ENCODE results near the gene CEP112. TPM values are rescaled to one million over a fixed set of nuclear protein-coding genes. Genes with fewer than 3 reads are reported as not detected.

Gene CEP112
- total RNA-seq, 1 donor from 2014 or later = 13.9 TPM

- Mint-ChIP-seq H3K27ac (ENCODE audit: unreplicated experiment) (no peak overlapping the region), H3K36me3 (ENCODE audit: low read depth, unreplicated experiment) (peaks cover 3% of the 10 kb centered on the region), H3K27me3 (ENCODE audit: low read depth, unreplicated experiment) (no peaks in the 10 kb centered on the region), H3K4me1 (ENCODE audit: low read depth, unreplicated experiment) (no peaks in the 10 kb centered on the region), H3K9me3 (ENCODE audit: unreplicated experiment) (peaks cover 4% of the 10 kb centered on the region), H3K4me3 (ENCODE audit: unreplicated experiment) (no peak overlapping the region)
- Histone ChIP-seq H2AFZ (ENCODE audit: low read depth, low read length) (no peak overlapping the region), H3K79me2 (ENCODE audit: insufficient read depth, low read length) (no peaks in the 10 kb centered on the region), H3K4me2 (ENCODE audit: low read length) (no peak overlapping the region), H3K36me3 (ENCODE audit: insufficient read depth, low read length) (no peaks in the 10 kb centered on the region), H3K9ac (ENCODE audit: low read length) (no peak overlapping the region), H3K27me3 (ENCODE audit: insufficient read depth, low read length) (no peaks in the 10 kb centered on the region), H3K9me3 (ENCODE audit: insufficient read depth, low read depth, low read length) (no peaks in the 10 kb centered on the region), H3K27ac (ENCODE audit: low read depth, low read length) (no peak overlapping the region), H3K4me1 (ENCODE audit: insufficient read depth, low read length) (no peaks in the 10 kb centered on the region), H3K4me3 (ENCODE audit: insufficient read depth, low read depth, low read length) (no peak overlapping the region), H4K20me1 (ENCODE audit: insufficient read depth, low read length) (no peaks in the 10 kb centered on the region)
- no peak for DNase-seq (ENCODE audit: low read depth)
- FAIRE-seq = no peak
- TF ChIP-seq CTCF (IDR thresholded peaks at IDR 0.05; ENCODE audit: insufficient read depth, low read depth, low read length) = no peak
These were observed 183.3 kb downstream of the CEP112 start for GRCh38 chr17:66008680-66009079.

DNA sequence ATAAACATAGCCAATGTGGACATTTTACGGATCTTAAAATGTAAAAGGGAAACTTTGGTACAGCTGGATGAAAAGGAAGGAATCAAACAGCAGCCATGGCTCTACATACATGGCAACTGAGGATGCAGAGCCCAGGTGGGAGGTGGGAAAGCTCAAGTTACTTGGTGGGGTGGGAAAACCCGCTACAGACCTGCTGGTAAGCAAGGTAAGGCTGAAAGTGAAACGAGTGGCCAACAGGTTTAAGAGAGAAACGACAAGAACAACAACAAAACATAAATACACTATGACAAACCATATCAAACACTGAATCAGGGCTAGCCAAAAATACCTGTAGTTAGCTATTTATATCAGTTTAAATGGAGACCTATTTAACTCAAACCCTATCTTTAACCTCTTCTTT is 185.3 kb downstream of the CEP112 start:
- no peak for DNase-seq (ENCODE audit: low read depth)
- Histone ChIP-seq H3K4me1 (ENCODE audit: insufficient read depth, low read length) (no peaks in the 10 kb centered on the region), H3K9ac (ENCODE audit: low read length) (no peak overlapping the region), H3K4me3 (ENCODE audit: insufficient read depth, low read depth, low read length) (no peak overlapping the region), H4K20me1 (ENCODE audit: insufficient read depth, low read length) (no peaks in the 10 kb centered on the region), H3K27ac (ENCODE audit: low read depth, low read length) (no peak overlapping the region), H3K79me2 (ENCODE audit: insufficient read depth, low read length) (no peaks in the 10 kb centered on the region), H3K9me3 (ENCODE audit: insufficient read depth, low read depth, low read length) (no peaks in the 10 kb centered on the region), H2AFZ (ENCODE audit: low read depth, low read length) (no peak overlapping the region), H3K27me3 (ENCODE audit: insufficient read depth, low read length) (no peaks in the 10 kb centered on the region), H3K4me2 (ENCODE audit: low read length) (no peak overlapping the region), H3K36me3 (ENCODE audit: insufficient read depth, low read length) (no peaks in the 10 kb centered on the region)
- Mint-ChIP-seq H3K27ac (ENCODE audit: unreplicated experiment) (no peak overlapping the region), H3K9me3 (ENCODE audit: unreplicated experiment) (peaks cover 3% of the 10 kb centered on the region), H3K4me1 (ENCODE audit: low read depth, unreplicated experiment) (no peaks in the 10 kb centered on the region), H3K27me3 (ENCODE audit: low read depth, unreplicated experiment) (no peaks in the 10 kb centered on the region), H3K4me3 (ENCODE audit: unreplicated experiment) (no peak overlapping the region), H3K36me3 (ENCODE audit: low read depth, unreplicated experiment) (peaks cover 6% of the 10 kb centered on the region)
- TF ChIP-seq CTCF (IDR thresholded peaks at IDR 0.05; ENCODE audit: insufficient read depth, low read depth, low read length) (no peak), EZH2 (IDR thresholded peaks at IDR 0.05; ENCODE audit: insufficient read depth, low read length) (no peak)
- no peak for FAIRE-seq

- no peaks in the 10 kb centered on the region for H3K4me1 ChIP-seq (ENCODE audit: insufficient read depth, low read length)
- DNase-seq (ENCODE audit: low read depth) = no peak
- H3K9me3 Mint-ChIP-seq (ENCODE audit: unreplicated experiment) = peaks cover 4% of the 10 kb centered on the region
- no peak overlapping the region for H3K4me2 ChIP-seq (ENCODE audit: low read length)
- H3K36me3 Mint-ChIP-seq (ENCODE audit: low read depth, unreplicated experiment) = peaks cover 13% of the 10 kb centered on the region
- H3K4me1 Mint-ChIP-seq (ENCODE audit: low read depth, unreplicated experiment) = no peaks in the 10 kb centered on the region
- no peaks in the 10 kb centered on the region for H4K20me1 ChIP-seq (ENCODE audit: insufficient read depth, low read length)
- no peak overlapping the region for H3K9ac ChIP-seq (ENCODE audit: low read length)
- no peak overlapping the region for H3K27ac Mint-ChIP-seq (ENCODE audit: unreplicated experiment)
- no peak overlapping the region for H3K4me3 ChIP-seq (ENCODE audit: insufficient read depth, low read depth, low read length)
- TF ChIP-seq EZH2 (IDR thresholded peaks at IDR 0.05; ENCODE audit: insufficient read depth, low read length) (no peak), CTCF (IDR thresholded peaks at IDR 0.05; ENCODE audit: insufficient read depth, low read depth, low read length) (no peak)
- no peak overlapping the region for H3K4me3 Mint-ChIP-seq (ENCODE audit: unreplicated experiment)
- no peak overlapping the region for H2AFZ ChIP-seq (ENCODE audit: low read depth, low read length)
- no peaks in the 10 kb centered on the region for H3K9me3 ChIP-seq (ENCODE audit: insufficient read depth, low read depth, low read length)
- H3K36me3 ChIP-seq (ENCODE audit: insufficient read depth, low read length) = no peaks in the 10 kb centered on the region
- no peaks in the 10 kb centered on the region for H3K79me2 ChIP-seq (ENCODE audit: insufficient read depth, low read length)
- H3K27ac ChIP-seq (ENCODE audit: low read depth, low read length) = no peak overlapping the region
- no peaks in the 10 kb centered on the region for H3K27me3 Mint-ChIP-seq (ENCODE audit: low read depth, unreplicated experiment)
- no peaks in the 10 kb centered on the region for H3K27me3 ChIP-seq (ENCODE audit: insufficient read depth, low read length)
- no peak for FAIRE-seq
These were observed 189.1 kb downstream of the CEP112 start for GRCh38 chr17:66002812-66003211.

Data from astrocyte (in vitro differentiated cells and primary cell).